ENCODE measurements around the gene ARID2.

Gene ARID2

DNA sequence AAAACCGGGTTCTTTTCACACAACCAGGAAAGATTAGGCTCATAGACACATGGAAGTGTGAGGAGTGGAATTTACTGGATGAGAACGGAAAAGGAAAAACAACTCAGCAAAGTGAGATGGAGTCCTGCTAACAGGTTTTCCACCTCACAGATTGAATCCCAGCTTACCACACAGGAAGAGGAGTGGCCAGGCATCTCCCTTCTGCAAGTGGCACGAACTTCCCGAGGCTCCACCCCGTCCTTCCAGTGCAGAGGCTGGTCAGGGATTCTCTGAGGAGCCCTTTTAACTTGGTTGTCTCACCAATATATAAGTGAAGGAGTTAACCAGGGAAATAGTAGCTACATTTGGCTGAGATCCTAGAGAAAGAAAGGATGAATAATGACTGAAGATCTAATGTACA is 158.0 kb downstream of the ARID2 start:
- Histone ChIP-seq H3K27ac (no peak overlapping the region), H3K9me3 (ENCODE audit: control insufficient read depth, low read length) (no peaks in the 10 kb centered on the region), H2AFZ (no peak overlapping the region), H3K79me2 (no peaks in the 10 kb centered on the region), H3K4me3 (ENCODE audit: low read depth, low read length) (no peak overlapping the region), H3K27me3 (ENCODE audit: control insufficient read depth, insufficient read depth, low read length) (no peaks in the 10 kb centered on the region), H3K9ac (no peak overlapping the region), H3K36me3 (ENCODE audit: control insufficient read depth, insufficient read depth, low read length) (no peaks in the 10 kb centered on the region), H3K4me1 (no peaks in the 10 kb centered on the region), H3K4me2 (ENCODE audit: low read length) (no peak overlapping the region)
- TF ChIP-seq, protein P1, sequence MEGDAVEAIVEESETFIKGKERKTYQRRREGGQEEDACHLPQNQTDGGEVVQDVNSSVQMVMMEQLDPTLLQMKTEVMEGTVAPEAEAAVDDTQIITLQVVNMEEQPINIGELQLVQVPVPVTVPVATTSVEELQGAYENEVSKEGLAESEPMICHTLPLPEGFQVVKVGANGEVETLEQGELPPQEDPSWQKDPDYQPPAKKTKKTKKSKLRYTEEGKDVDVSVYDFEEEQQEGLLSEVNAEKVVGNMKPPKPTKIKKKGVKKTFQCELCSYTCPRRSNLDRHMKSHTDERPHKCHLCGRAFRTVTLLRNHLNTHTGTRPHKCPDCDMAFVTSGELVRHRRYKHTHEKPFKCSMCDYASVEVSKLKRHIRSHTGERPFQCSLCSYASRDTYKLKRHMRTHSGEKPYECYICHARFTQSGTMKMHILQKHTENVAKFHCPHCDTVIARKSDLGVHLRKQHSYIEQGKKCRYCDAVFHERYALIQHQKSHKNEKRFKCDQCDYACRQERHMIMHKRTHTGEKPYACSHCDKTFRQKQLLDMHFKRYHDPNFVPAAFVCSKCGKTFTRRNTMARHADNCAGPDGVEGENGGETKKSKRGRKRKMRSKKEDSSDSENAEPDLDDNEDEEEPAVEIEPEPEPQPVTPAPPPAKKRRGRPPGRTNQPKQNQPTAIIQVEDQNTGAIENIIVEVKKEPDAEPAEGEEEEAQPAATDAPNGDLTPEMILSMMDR (IDR thresholded peaks at IDR 0.05) = no peak

DNA sequence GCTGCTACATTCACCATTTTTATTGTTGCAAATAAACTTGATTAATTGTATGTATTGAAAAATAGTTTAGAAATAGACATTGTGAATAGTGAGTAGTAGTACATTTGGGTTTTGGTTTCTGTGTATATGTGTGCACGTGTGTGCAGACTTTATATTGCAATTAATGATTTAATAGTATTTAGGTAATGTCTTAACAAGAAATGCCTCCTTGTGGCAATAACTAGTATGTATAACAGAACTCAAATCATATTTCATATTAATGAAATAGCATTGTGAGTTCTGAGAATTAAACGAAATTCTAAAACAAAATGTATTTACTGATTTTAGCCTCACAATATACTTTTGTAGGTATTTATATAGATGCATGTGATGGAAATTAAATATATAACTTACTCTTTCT is 160.8 kb downstream of the ARID2 start:
- H3K27me3 ChIP-seq (ENCODE audit: control insufficient read depth, insufficient read depth, low read length) = no peaks in the 10 kb centered on the region
- H3K27ac ChIP-seq = no peak overlapping the region
- H3K4me3 ChIP-seq (ENCODE audit: low read depth, low read length) = no peak overlapping the region
- no peaks in the 10 kb centered on the region for H3K79me2 ChIP-seq
- H3K9me3 ChIP-seq (ENCODE audit: control insufficient read depth, low read length) = no peaks in the 10 kb centered on the region
- no peaks in the 10 kb centered on the region for H3K4me1 ChIP-seq
- H3K36me3 ChIP-seq (ENCODE audit: control insufficient read depth, insufficient read depth, low read length) = no peaks in the 10 kb centered on the region
- no peak overlapping the region for H3K9ac ChIP-seq
- no peak overlapping the region for H2AFZ ChIP-seq
- TF ChIP-seq, protein P1 (IDR thresholded peaks at IDR 0.05) = no peak
- no peak overlapping the region for H3K4me2 ChIP-seq (ENCODE audit: low read length)

DNA sequence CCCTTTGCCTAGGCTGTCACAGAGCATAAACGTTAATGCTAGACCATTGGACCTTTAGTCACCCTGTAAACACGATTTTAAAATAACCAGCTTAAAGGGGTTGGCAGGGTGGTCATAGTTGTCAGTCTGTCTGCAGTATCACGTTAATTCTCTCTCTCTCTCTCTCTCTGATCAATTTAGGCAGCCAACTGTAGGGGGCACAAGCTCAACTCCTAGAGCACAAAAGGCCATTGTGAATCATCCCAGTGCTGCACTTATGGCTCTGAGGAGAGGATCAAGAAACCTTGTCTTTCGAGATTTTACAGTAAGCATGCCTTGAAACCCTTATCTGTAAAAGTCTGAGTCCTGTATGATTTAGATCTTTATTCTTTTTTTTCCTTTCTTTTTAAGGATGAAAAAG is 163.7 kb downstream of the ARID2 start:
- no peaks in the 10 kb centered on the region for H3K79me2 ChIP-seq
- no peak overlapping the region for H3K4me3 ChIP-seq (ENCODE audit: low read depth, low read length)
- H3K9me3 ChIP-seq (ENCODE audit: control insufficient read depth, low read length) = no peaks in the 10 kb centered on the region
- no peak overlapping the region for H2AFZ ChIP-seq
- no peaks in the 10 kb centered on the region for H3K4me1 ChIP-seq
- H3K27ac ChIP-seq = no peak overlapping the region
- TF ChIP-seq, protein P1 (IDR thresholded peaks at IDR 0.05) = no peak
- no peaks in the 10 kb centered on the region for H3K27me3 ChIP-seq (ENCODE audit: control insufficient read depth, insufficient read depth, low read length)
- H3K4me2 ChIP-seq (ENCODE audit: low read length) = no peak overlapping the region
- no peak overlapping the region for H3K9ac ChIP-seq
- H3K36me3 ChIP-seq (ENCODE audit: control insufficient read depth, insufficient read depth, low read length) = no peaks in the 10 kb centered on the region

DNA sequence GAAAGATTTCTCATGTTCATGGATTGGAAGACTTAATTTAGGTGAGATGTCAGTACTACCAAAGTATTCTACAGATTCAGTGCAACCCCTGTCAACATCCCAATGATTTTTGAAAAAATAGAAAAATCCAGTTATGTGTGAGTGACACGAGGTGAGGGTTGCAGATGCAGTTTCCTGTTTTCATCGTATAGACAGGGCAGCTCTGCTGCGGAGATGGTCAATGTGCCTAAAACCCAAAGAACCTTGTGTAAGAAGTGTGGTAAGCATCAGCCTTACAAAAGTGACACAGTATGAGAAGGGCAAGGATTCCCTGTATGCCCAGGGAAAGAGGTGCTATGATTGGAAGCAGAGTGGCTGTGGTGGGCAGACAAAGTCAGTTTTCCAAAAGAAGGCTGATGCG is 166.5 kb downstream of the ARID2 start:
- Histone ChIP-seq H3K79me2 (no peaks in the 10 kb centered on the region), H3K4me1 (no peaks in the 10 kb centered on the region), H3K36me3 (ENCODE audit: control insufficient read depth, insufficient read depth, low read length) (no peaks in the 10 kb centered on the region)

DNA sequence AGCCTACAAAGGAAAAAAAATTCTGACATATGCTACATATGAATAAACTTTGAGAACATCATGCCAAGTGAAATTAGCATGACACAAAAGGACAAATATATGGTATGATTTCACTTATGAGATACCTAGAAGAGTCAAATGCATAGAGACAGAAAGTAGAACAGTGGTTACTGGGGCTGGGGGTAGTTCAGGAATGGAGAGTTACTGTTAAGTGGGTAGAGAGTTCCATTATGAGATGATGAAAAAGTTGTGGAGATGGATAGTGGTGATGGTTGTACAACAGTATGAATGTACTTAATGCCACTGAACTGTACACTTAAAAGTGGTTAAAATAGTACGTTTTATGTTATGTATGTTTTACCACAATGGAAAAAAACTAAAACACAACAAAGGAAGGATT is 168.6 kb downstream of the ARID2 start:
- Histone ChIP-seq H3K9me3 (ENCODE audit: control insufficient read depth, low read length) (no peaks in the 10 kb centered on the region), H3K79me2 (no peaks in the 10 kb centered on the region), H3K27me3 (ENCODE audit: control insufficient read depth, insufficient read depth, low read length) (no peaks in the 10 kb centered on the region), H3K36me3 (ENCODE audit: control insufficient read depth, insufficient read depth, low read length) (no peaks in the 10 kb centered on the region), H3K4me3 (ENCODE audit: low read depth, low read length) (no peak overlapping the region), H2AFZ (no peak overlapping the region), H3K9ac (no peak overlapping the region), H3K27ac (no peak overlapping the region), H3K4me2 (ENCODE audit: low read length) (no peak overlapping the region), H3K4me1 (no peaks in the 10 kb centered on the region)
- TF ChIP-seq, protein P1 (IDR thresholded peaks at IDR 0.05) = no peak

More for the DNA sequence above, 166.5 kb downstream of the ARID2 start:
- no peak overlapping the region for H3K4me3 ChIP-seq (ENCODE audit: low read depth, low read length)
- H3K4me2 ChIP-seq (ENCODE audit: low read length) = no peak overlapping the region
- no peak overlapping the region for H3K27ac ChIP-seq
- TF ChIP-seq, protein P1 (IDR thresholded peaks at IDR 0.05) = no peak
- H3K9ac ChIP-seq = no peak overlapping the region
- no peaks in the 10 kb centered on the region for H3K27me3 ChIP-seq (ENCODE audit: control insufficient read depth, insufficient read depth, low read length)
- H3K9me3 ChIP-seq (ENCODE audit: control insufficient read depth, low read length) = no peaks in the 10 kb centered on the region
- H2AFZ ChIP-seq = no peak overlapping the region

Data from parathyroid adenoma (tissue), 2 donors.